Measurements from ENCODE around the gene ANKRD29.

ANKRD29 gene

GRCh38 chr18:23664674-23665073, 2.0 kb upstream of the ANKRD29 start:
- Histone ChIP-seq H3K36me3 (ENCODE audit: control insufficient read depth, insufficient read depth, low read length) (no peaks in the 10 kb centered on the region), H3K4me3 (replicated peaks; ENCODE audit: low read depth, low read length) (no peak overlapping the region), H3K27me3 (replicated peaks; ENCODE audit: control insufficient read depth, insufficient read depth, low read length) (no peaks in the 10 kb centered on the region)
- no peak for DNase-seq (ENCODE audit: extremely low read depth, insufficient read length)
- TF ChIP-seq CTCF (IDR thresholded peaks at IDR 0.05; ENCODE audit: insufficient read depth, low read length, poor library complexity, severe bottlenecking) = no peak

- no peak for DNase-seq (ENCODE audit: extremely low read depth, insufficient read length)
- Histone ChIP-seq H3K4me3 (replicated peaks; ENCODE audit: low read depth, low read length) (peak overlapping the region; percentile 49; the same call in 1 of the 2 replicates), H3K36me3 (ENCODE audit: control insufficient read depth, insufficient read depth, low read length) (no peaks in the 10 kb centered on the region), H3K27me3 (replicated peaks; ENCODE audit: control insufficient read depth, insufficient read depth, low read length) (no peaks in the 10 kb centered on the region)
- TF ChIP-seq CTCF (IDR thresholded peaks at IDR 0.05; ENCODE audit: insufficient read depth, low read length, poor library complexity, severe bottlenecking) = no peak
Measured at GRCh38 chr18:23661735-23662308, 889 bp downstream of the ANKRD29 start.

GRCh38 chr18:23658285-23658684, 4.4 kb downstream of the ANKRD29 start:
- H3K36me3 ChIP-seq (ENCODE audit: control insufficient read depth, insufficient read depth, low read length) = no peaks in the 10 kb centered on the region
- H3K27me3 ChIP-seq (replicated peaks; ENCODE audit: control insufficient read depth, insufficient read depth, low read length) = no peaks in the 10 kb centered on the region
- H3K4me3 ChIP-seq (replicated peaks; ENCODE audit: low read depth, low read length) = no peak overlapping the region
- no peak for DNase-seq (ENCODE audit: extremely low read depth, insufficient read length)
- TF ChIP-seq CTCF (IDR thresholded peaks at IDR 0.05; ENCODE audit: insufficient read depth, low read length, poor library complexity, severe bottlenecking) = no peak

GRCh38 chr18:23652232-23652631, 10.5 kb downstream of the ANKRD29 start:
- no peak for DNase-seq (ENCODE audit: extremely low read depth, insufficient read length)
- Histone ChIP-seq H3K27me3 (replicated peaks; ENCODE audit: control insufficient read depth, insufficient read depth, low read length) (no peaks in the 10 kb centered on the region), H3K4me3 (replicated peaks; ENCODE audit: low read depth, low read length) (no peak overlapping the region), H3K36me3 (ENCODE audit: control insufficient read depth, insufficient read depth, low read length) (no peaks in the 10 kb centered on the region)
- TF ChIP-seq CTCF (IDR thresholded peaks at IDR 0.05; ENCODE audit: insufficient read depth, low read length, poor library complexity, severe bottlenecking) = no peak

GRCh38 chr18:23650968-23651927, 11.5 kb downstream of the ANKRD29 start:
- no peak for DNase-seq (ENCODE audit: extremely low read depth, insufficient read length)
- Histone ChIP-seq H3K36me3 (ENCODE audit: control insufficient read depth, insufficient read depth, low read length) (no peaks in the 10 kb centered on the region), H3K4me3 (replicated peaks; ENCODE audit: low read depth, low read length) (no peak overlapping the region), H3K27me3 (replicated peaks; ENCODE audit: control insufficient read depth, insufficient read depth, low read length) (no peaks in the 10 kb centered on the region)
- TF ChIP-seq CTCF (IDR thresholded peaks at IDR 0.05; ENCODE audit: insufficient read depth, low read length, poor library complexity, severe bottlenecking) = no peak
